Activated CD4-positive, alpha-beta T cell treated with anti-CD3 and anti-CD28 coated beads, Interleukin-10, Interleukin-2, amounts not matched to agents 100 ng/mL and 50 ng/mL, durations not matched to agents 16 hours and 8 hours (primary cell): ENCODE measurements around the gene ZP2.
"Not testable (repeated sequence)": the region's sequence is repeated elsewhere in the genome, so short reads cannot be mapped to it uniquely, and the experiment has no call there.

Experiments used
- DNase-seq: peaks from one replicate; pipeline ENCODE4 v3.0.0-alpha.2; 2020

Gene ZP2

DNA sequence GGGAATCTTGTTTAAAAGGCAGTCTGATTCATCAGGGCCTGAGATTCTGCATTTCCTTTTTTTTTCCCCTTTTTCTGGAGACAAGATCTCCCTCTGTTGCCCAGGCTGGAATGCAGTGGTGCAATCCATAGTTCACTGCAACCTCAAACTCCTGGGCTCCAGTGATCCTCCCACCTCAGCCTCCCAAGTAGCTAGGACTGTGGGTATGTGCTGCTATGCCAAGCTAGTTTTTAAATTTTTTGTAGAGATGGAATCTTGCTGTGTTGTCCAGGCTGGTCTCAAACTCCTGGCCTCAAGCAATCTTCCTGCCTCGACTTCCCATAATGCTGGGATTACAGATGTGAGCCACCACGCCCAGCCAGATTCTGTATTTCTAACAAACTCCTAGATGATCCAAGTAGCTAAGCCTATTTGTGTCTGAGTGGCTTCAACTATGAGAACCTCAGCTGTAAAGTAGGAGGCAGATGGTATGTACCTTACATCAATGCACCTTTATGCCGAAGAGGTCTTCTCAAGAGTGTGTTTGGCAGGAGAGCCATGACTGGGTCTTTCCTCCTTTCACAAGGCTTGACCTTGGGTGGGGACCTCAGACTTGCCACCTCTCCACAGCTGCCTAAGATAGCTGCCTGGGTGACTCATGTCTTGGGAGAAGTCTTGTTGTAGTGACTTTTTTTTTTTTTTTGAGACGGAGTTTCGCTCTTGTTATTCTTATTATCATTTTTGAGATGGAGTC is 42.0 kb downstream of the ZP2 start:
- DNase-seq = no peak

DNA sequence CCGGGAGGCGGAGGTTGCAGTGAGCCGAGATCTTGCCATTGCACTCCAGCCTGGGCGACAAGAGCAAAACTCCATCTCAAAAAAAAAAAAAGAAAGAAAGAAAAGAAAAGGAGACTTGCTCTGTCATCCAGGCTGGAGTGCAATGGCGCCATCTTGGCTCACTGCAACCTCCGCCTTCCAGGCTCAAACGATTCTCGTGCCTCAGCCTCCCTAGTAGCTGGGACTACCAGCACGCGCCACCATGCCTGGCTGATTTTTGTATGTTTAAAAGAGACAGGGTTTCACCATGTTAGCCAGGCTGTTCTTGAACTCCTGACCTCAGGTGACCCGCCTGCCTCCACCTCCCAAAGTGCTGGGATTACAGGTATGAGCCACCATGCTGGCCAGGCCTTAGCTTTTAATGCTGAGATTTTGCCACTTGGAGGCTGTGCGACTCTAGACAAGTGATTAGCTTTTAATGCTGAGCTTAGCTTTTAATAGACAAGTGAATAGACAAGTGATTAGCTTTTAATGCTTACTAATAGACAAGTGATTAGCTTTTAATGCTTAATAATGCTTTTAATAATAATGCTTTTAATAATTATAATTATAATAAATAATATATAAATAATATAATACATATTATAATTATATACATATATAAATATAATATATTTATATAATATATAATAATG is 43.3 kb downstream of the ZP2 start:
- no peak for DNase-seq

DNA sequence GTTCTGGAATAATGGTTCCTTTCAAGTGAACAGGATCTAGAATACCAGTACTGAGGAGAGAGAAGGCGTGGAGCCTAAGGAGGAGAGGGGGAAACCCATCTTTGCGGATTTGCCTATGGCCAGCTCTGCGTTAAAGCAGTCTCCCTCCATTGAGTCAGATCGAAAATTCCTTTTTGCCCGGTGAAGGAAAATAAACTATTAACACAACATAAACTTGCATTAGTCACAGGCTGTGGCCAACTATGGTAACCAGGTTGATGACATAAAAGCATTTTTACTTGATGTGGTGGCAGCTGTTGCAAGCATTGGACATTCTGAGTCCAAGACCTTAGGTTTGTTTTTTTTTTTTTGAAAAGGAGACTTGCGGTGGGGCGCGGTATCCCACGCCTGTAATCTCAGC is 44.0 kb downstream of the ZP2 start:
- DNase-seq = no peak

DNA sequence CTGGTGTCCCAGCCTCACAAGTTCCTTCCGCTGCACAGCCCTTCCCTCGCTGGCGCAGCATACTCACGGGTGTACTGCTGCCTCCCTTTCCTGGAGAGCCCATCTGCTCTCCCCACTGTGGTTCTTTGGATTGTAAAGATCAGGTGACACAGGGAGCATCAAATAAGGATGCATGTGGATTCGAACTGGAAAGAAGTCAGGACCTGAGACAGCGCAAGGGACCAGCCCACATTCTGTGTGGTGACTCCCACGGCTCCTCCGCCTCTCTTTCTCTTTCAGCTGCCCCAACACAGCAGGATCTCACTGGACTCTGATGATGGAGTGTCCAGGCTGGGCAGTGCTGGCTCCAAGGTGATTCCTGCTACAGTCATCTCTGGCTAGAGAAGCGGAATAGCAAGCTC is 44.8 kb downstream of the ZP2 start:
- no peak for DNase-seq

DNA sequence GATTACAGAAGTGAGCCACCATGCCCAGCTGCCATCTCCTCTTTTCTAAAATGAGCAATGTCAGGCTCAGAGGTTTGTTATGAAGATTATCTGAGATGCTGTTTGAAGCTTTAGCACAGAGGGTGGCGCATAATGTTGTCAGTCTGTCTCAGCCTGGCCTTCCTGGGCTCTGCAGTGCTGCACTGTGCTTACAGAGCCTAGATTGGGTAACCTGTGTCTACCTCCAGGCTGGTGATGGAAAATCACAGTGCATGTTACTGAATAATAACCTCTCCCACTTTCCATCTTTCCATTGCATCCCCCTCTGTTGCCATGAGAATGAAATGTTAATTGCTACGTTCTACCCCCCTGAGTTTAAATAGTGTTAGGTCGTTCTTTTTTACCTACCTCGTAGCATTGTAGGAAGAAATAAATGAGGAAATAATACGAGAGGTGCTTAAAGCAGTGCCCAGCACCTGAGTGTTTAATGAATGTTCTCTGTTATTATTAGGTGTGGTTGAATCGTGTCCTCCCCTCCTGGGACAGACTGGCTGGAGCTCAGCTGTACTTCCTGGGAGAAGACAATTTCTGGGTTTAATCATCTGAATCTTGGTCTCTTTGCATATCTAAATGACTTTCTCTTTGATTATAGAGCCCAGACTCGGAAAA is 46.7 kb downstream of the ZP2 start:
- DNase-seq = no peak

DNA sequence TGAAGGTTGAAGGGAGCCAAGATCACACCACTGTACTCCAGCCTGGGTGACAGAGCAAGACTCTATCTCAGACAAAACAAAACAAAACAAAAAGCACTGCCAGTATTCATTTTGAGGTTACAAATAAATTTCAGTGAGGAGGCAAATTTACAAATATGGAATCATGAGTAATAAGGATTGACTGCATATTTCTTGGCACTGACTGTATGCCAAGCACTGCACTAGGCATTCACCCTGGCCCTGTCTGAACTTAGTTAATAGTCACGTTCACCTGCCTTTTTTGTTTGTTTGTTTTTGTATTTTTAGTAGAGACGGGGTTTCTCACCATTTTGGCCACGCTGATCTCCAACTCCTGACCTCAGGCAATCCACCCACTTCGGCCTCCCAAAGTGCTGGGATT is 47.8 kb downstream of the ZP2 start:
- DNase-seq = no peak

DNA sequence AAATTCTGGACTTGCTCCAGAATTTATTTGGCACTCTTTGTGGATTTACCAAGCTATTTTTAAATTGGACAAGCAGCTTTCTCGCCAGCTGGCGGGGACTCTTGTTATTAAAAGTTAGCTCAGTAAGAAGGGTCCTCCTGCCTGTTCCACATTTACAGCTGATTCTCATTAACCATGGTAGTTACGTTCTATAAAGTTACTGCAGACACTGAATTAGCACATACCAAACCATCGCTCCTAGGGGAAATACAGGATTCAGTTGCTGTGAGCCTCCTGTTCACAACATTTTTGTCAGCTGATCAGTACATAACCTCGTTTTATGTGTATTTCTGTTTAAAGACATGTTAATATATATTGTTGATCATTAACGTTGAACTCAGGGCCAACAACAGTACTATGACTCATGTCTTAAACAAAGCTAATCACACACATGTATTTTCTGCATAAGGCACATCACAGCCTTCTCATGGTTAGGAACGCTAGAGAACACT is 48.7 kb downstream of the ZP2 start:
- no peak for DNase-seq

DNA sequence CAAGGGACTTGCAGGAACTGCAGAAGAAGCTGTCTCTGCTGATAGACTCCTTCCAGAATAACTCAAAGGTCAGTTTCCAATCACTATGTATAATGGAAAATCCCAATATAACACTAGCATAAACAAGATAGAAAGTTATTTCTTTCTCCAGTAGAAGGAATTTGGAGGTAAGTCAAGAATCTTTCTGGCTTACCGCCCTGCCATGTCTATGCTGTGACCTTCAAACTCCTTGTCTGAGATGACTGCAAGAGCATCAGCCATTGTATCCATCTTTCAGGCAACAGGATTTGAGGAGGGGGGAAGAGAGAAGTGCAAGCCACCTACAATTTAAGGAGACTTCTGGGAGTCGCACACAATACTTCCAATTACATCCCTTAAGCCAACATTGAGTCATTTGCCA is 50.2 kb downstream of the ZP2 start:
- DNase-seq = no peak

DNA sequence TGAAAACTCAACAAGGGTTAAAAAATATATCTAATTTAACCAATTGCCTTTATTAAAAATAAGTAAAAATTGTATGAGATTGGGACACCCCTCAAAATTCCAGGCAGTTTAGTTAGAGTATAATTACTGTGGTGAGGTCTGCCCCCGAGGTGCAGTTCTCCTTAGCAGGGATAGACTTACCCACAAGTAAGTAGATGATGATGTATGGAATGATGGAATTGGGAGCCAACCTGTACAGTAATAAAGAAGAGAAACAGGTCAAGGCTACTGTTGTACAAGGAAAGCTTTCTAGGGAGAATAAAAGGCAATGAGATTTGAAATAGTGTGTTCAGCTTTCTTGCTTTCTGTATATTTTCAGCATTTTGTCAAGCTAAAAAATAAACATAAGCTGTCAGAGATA is 51.1 kb downstream of the ZP2 start:
- no peak for DNase-seq

DNA sequence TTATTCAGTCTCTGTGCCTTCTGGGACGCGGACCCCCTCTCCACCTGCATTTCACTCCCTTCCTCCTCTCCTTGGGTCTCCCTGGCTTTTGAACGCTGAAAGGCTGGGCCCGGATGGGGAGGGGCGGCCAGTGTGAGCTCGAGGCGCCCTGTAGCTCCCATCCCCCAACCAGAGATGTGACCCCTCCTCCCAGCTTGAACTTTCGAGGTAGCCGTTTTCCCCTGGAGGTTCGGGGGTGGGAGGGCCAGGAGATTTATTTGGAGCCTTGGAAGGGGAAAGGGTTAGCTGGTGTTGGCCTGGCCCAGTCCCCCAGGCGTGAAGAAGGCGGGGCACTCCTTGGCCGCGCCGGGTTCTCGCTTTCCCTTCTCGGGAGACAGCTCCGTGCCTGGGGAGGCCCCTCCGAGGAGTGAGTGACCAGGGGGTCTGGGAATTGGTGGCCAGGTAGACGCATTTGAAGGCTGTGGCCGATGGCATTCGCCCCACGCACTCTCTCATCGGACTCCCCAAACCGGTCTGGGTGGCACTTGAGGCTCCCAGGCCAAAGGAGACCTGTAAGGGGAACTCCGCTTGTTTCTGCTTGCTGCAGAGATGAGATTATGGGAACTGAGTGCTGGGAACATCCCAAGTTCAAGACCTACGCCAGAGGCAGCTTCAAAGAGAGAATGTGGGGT is 52.0 kb downstream of the ZP2 start:
- DNase-seq = peak; percentile 6

DNA sequence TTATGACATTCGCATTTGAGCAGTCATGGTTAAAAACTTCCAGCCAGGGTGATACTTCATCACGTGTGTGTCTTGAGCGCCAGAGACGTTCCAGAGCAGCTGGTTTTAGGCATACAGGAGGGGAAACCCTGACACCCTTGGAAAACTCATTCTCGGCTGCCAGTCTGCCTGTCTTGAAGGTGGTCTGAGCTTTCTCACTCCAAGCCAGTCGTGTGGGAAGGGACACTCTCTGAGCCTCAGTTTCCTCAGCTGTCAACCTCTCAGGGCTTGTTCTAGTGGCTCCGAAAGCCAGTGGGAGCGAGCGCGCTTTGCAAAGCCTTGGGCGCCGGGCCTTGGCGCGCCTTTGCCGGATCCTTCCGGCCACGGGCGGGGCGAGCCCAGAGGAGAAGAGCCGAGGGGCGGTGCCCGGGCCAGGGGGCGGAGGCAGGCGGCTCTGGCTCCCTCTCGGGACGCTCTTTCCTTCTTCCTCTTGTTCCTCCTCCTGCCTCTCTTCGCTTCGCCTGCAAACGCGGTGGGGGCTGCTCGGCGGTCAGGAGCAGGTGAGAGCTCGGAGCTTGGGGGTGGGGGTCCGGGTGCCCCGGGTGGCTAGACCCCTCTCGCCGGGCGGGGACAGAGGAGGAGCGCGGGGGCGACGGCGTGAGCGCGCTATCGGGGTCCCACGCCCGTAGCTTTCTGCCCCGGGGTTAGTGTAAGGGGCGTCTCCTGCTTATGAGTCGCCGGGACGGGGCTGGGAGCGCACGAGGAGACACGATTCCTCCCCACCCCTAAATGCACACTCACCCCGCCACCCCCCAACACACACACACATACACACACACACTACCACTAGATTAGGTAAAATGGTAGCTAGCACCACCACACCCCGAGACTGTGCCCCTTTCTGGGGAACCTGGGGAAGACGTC is 52.9 kb downstream of the ZP2 start, which contains the start of gene LDAF1:
LDAF1 (plus strand) TSS at position 467 of the 903 bp plus-strand sequence. CDS start 2,509 bp downstream, outside the sequence.
- DNase-seq = peak; percentile 85

DNA sequence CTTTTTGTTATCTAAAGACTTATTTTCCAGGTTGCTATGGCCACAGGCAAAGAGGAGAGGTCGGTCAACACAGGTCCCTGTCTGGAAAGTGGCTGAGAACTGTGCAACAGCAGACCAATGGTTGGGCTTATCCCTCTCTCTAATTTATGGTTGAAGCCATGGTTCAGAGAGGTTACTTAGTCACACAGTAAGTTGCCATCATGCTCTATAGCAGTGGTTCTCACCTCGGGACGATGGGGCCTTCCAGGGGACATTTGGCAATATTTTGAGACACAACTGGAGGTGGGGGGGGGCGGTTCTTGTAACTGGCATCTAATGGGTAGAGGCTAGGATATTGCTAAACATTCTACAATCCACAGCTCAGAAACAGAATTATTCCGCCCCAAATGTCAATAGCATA is 53.7 kb downstream of the ZP2 start:
- DNase-seq = no peak

DNA sequence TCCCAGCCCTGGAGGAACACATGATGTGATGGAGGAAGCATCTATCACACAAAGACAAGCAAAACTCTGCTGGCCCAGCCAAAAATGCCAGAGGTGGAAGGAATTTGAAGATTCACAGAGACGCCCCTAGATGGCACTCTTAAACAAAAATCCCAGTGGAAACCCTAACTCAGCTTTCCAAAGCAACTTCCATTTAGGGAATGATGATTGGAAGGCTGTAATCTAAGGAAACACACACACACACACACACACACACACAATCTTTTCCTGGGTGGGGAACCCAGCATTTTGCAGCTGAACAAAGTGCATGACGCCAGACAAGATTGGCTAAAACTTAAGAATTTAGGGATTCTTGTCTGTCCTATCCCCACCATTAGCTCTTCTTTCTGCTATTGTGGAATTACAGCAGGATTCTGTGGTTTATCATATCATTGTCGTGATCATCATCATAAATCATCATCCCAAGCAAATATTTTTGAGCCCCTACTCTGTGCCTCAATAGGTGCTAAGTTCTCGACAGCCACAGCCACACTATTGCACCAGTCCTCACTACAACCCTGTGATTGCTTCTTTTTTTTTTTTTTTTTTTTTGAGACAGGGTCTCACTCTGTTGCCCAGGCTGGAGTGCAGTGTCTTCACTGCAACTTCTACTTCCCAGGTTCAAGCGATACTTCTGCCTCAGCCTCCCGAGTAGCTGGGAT is 54.5 kb downstream of the ZP2 start:
- peak; percentile 27 for DNase-seq

DNA sequence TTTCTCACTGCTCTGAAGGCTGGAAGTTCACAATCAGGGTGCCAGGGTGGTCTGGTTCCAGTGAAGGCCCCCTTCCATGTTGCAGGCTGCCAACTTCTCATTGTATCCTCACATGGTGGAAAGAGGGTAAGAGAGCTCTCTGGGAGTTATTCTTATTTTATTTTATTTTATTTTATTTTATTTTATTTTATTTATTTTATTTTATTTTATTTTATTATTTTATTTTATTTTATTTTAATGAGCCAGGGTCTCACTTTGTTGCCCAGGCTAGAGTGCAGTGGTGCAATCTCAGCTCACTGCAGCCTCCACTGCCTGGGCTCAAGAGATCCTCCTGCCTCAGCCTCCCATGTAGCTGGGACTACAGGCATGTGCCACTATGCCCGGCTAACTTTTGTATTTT is 55.4 kb downstream of the ZP2 start:
- not testable (repeated sequence) for DNase-seq

DNA sequence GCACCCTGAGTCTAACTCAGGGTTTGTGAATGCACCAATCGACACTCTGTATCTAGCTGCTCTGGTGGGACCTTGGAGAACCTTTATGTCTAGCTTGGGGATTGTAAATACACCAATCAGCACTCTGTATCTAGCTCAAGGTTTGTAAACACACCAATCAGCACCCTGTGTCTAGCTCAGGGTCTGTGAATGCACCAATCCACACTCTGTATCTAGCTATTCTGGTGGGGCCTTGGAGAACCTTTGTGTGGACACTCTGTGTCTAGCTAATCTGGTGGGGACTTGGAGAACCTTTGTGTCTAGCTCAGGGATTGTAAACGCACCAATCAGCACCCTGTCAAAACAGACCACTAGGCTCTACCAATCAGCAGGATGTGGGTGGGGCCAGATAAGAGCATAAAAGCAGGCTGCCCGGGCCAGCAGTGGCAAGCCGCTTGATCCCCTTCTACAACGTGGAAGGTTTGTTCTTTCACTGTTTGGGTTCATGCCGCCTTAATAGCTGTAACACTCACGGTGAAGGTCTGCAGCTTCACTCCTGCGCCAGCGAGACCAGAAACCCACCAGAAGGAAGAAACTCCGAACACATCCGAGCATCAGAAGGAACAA is 58.1 kb downstream of the ZP2 start:
- not testable (repeated sequence) for DNase-seq

DNA sequence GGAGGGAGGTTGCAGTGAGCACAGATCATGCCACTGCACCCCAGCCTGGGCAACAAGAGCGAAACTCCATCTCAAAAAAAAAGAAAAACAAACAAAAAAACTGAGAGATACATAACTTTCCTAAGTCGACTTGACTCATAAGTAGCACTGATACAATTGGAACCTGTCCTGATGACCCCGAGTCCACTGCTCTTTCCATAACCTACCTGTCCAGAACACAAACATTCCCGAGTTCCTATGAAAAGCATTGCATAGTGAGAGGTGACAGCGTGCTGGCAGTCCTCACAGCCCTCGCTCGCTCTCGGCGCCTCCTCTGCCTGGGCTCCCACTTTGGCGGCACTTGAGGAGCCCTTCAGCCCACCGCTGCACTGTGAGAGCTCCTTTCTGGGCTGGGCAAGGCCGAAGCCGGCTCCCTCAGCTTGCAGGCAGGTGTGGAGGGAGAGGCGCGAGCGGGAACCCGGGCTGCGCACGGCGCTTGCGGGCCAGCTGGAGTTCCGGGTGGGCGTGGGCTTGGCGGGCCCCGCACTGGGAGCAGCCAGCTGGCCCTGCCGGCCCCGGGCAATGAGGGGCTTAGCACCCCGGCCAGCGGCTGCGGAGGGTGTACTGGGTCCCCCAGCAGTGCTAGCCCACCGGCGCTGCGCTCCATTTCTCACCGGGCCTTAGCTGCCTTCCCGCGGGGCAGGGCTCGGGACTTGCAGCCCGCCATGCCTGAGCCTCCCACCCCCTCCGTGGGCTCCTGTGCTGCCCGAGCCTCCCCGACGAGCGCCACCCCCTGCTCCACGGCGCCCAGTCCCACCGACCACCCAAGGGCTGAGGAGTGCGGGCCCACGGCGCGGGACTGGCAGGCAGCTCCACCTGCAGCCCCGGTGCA is 59.0 kb downstream of the ZP2 start:
- DNase-seq = not testable (repeated sequence)

DNA sequence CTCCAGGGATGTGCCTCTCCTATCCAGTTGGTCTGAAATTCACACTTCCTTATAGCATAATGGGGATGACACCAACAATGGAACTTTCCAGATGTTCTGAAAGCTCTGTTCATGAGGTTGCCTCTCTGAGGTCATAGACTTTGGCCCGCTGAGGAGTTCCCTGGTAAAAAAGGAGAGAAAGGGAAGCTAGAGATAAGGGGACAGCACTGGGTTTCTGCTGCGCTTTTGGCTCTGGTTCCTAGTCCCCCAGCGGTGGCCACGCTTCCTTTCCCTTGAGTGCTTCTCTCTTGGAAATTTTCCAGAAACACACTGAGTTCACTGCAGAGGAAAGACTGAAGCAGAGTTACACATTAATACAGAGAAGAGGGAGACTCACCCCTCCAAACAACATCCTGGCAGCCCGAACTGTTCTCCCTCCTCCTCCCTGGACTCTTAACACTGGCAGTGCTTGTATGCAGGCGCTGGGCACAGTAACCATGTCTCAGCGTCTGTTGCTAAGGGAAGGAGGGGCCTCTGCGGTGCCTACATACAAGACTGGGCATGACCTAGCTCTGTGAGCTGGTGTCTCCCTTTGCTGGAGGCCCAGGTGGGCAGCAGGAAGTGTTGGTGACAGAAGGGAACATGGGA is 60.9 kb downstream of the ZP2 start, which contains the start of gene DNAH3:
DNAH3 (minus strand) TSS at position 472 of the 627 bp plus-strand sequence. CDS start 527 bp downstream, outside the sequence.
- no peak for DNase-seq
